Measurements from ENCODE around the gene GALNT7.

GALNT7 gene

GRCh38 chr4:173242466-173243250, 74.0 kb downstream of the GALNT7 start:
- TF ChIP-seq, protein P1, sequence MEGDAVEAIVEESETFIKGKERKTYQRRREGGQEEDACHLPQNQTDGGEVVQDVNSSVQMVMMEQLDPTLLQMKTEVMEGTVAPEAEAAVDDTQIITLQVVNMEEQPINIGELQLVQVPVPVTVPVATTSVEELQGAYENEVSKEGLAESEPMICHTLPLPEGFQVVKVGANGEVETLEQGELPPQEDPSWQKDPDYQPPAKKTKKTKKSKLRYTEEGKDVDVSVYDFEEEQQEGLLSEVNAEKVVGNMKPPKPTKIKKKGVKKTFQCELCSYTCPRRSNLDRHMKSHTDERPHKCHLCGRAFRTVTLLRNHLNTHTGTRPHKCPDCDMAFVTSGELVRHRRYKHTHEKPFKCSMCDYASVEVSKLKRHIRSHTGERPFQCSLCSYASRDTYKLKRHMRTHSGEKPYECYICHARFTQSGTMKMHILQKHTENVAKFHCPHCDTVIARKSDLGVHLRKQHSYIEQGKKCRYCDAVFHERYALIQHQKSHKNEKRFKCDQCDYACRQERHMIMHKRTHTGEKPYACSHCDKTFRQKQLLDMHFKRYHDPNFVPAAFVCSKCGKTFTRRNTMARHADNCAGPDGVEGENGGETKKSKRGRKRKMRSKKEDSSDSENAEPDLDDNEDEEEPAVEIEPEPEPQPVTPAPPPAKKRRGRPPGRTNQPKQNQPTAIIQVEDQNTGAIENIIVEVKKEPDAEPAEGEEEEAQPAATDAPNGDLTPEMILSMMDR (IDR thresholded peaks at IDR 0.05; ENCODE audit: insufficient read depth, missing control alignments) = no peak
- DNase-seq (ENCODE audit: insufficient read length, low spot score) (no peak), FAIRE-seq (peak; percentile 66)

- FAIRE-seq = no peak
- TF ChIP-seq, protein P1 (IDR thresholded peaks at IDR 0.05; ENCODE audit: insufficient read depth, missing control alignments) = no peak
- DNase-seq (ENCODE audit: insufficient read length, low spot score) = no peak
Measured at GRCh38 chr4:173243321-173243720, 74.7 kb downstream of the GALNT7 start.

GRCh38 chr4:173243917-173244658, 75.5 kb downstream of the GALNT7 start:
- FAIRE-seq (no peak), DNase-seq (ENCODE audit: insufficient read length, low spot score) (no peak)
- TF ChIP-seq, protein P1 (IDR thresholded peaks at IDR 0.05; ENCODE audit: insufficient read depth, missing control alignments) = no peak

GRCh38 chr4:173245952-173246351, 77.3 kb downstream of the GALNT7 start:
- TF ChIP-seq, protein P1 (IDR thresholded peaks at IDR 0.05; ENCODE audit: insufficient read depth, missing control alignments) = no peak
- FAIRE-seq (peak; percentile 38), DNase-seq (ENCODE audit: insufficient read length, low spot score) (no peak)

- peak; percentile 96 for FAIRE-seq
- TF ChIP-seq, protein P1 (IDR thresholded peaks at IDR 0.05; ENCODE audit: insufficient read depth, missing control alignments) = no peak
- DNase-seq (ENCODE audit: insufficient read length, low spot score) = no peak
Measured at GRCh38 chr4:173246719-173247118, 78.1 kb downstream of the GALNT7 start.

GRCh38 chr4:173247321-173247720, 78.7 kb downstream of the GALNT7 start:
- DNase-seq (ENCODE audit: insufficient read length, low spot score) (no peak), FAIRE-seq (no peak)
- TF ChIP-seq, protein P1 (IDR thresholded peaks at IDR 0.05; ENCODE audit: insufficient read depth, missing control alignments) = no peak

DNA sequence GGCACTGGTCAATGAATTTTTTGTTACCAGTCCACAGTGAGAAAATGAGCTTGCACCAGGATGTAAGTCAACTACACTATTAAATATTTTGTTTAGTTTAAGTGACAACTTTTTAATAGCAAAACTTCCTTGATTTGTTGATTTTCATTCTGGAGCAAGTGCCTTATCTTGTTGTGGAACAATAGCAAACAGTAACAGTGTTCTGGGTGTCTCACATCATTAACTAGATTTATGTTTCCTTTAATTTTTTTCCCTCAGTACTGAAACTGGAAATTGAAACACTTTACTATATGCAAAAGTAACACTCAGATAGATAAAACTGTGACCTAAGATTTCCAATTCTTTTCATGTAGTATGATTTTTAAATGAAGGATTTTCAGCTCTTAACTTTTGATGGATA, 80.1 kb downstream of the GALNT7 start:
- DNase-seq (ENCODE audit: insufficient read length, low spot score) (no peak), FAIRE-seq (no peak)
- TF ChIP-seq, protein P1 (IDR thresholded peaks at IDR 0.05; ENCODE audit: insufficient read depth, missing control alignments) = no peak
